Smooth muscle cell of the brain vasculature (primary cell): ENCODE measurements around the gene DNAH7.

ENCODE experiments used
- DNase-seq: peaks from one replicate; pipeline ENCODE4 v3.0.0-alpha.2; 2012; ENCODE audit warnings: low read depth, low spot score

The DNAH7 gene

GRCh38 chr2:195863121-195863520 is 205.5 kb downstream of the DNAH7 start:
- no peak for DNase-seq

DNA sequence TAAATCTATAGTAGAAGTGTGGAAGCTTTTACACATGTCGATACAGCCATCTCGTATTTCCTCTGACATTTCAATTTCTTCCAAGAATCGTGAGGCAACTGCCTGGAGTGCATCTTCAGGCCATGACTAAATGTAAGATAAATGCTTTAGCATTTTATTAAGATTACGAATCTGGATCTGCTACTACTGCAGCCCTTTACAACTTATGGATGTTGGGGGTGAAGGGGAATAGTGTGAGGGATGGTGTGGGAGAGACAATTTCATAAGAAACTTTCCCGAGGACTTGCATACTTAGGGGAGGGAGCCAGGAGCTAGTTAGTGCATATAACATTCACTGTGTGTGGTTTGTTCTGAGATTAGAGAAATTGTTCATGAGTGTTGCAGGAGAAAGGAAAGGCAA is 206.8 kb downstream of the DNAH7 start:
- no peak for DNase-seq

- no peak for DNase-seq
These were observed 209.1 kb downstream of the DNAH7 start for GRCh38 chr2:195859513-195859912.

GRCh38 chr2:195857132-195857531 is 211.5 kb downstream of the DNAH7 start:
- DNase-seq: no peak

DNA sequence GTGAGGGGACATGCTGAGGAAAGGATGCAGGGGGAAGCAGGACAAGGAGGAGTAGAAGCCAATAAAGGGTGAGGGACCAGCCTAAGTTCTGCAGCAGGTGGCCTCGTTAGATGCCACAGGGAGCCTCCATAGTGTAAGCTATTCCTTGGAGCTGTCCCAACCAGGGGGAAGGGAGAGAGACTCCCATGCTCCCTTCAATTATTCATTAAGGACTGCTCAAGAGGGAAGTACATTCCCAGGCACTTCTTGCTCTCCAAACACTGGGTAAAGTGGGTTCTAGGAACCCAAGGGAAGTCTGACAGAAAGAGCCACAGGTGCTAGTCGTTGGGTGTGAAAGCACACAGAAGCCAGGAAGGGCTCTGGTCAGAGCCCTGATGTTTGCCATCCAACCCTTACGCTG is 217.9 kb downstream of the DNAH7 start:
- no peak for DNase-seq

DNA sequence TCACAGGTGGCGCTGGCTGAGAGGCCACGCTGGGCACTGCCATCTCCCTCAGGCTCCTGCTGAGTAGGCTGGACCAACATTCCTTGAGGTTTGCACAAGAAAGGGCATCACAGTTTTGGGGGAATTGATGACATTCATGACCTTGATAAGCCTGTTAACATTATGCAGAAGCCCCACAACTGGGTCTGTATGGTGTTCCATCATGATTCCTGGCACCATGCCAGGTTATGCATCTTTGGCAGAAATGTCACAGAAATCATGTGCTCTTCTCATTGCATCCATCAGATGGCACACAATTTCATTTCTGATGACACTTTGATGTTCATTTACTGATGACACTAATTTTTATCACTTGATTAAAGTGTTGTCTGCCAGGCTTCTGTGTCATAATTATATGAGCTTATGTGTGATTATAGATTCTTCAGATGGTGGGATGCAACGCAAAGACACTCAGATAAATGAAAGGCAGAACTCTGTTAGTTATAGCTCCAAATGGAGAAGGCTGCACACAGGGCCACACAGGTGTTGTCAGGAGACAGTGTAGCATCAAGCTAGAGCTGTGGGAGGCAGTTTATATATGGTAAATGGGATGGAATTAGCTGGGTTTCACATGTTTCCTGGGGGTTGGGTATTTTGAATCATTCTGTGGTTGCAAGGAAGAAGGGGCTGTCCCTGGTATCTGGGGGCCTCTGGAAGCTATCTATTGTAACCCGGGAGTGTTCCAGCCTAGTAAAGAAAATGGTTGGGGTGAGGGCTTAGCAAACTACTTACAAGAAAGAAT is 220.3 kb downstream of the DNAH7 start:
- no peak for DNase-seq

- DNase-seq: no peak
These were observed 225.7 kb downstream of the DNAH7 start for GRCh38 chr2:195842932-195843331.

- DNase-seq: no peak
These were observed 230.6 kb downstream of the DNAH7 start for GRCh38 chr2:195838002-195838401.

GRCh38 chr2:195836002-195836401 is 232.6 kb downstream of the DNAH7 start:
- no peak for DNase-seq

- no peak for DNase-seq
These were observed 233.8 kb downstream of the DNAH7 start for GRCh38 chr2:195834836-195835235.

DNA sequence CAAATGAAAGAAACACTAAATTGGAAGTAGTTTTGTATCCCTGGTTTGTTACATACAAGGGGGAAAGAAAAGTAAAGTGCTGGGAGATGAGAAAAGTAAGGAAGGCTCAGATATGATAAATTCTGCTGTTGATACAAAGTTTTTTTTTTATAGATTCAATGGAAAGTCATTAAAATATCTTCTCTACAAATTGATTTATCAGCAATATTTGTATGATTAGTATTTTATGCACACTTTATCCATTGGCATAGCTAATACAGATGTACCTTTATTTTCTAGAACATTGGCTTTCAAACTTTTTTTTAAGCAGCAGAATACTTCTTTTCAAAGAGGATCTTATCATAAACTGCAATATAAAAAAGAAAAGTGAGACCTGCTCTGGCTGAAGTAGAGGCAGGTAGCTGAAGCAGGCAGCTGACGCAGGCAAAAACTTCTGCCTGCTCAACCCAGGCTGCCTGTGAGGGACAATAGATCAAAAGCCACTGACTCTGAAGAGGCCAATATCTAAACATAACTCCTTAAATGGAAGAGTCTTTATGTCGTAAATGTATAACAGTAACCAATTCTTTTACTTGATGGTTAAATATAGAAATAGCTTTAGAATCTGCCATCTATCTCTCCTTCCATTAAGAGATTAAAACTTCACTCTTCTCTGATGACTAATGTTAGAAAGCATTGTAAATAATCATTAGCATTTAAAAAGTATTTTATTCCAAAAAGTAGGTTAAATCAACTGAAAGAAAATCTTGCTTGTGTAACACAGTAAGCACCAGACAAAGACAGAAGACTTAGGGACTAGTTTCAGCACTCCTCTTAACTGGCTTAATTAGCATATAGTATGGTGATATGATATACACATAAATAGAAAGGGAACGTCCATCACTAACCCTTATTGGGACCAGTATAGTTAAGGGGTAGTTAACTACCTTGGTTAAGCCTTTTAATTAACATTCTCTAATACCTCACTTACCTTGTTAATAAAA is 237.4 kb downstream of the DNAH7 start:
- no peak for DNase-seq

- DNase-seq: no peak
These were observed 244.2 kb downstream of the DNAH7 start for GRCh38 chr2:195824478-195824877.

GRCh38 chr2:195823206-195823605 is 245.4 kb downstream of the DNAH7 start:
- no peak for DNase-seq

GRCh38 chr2:195821566-195821932 is 247.1 kb downstream of the DNAH7 start:
- no peak for DNase-seq

DNA sequence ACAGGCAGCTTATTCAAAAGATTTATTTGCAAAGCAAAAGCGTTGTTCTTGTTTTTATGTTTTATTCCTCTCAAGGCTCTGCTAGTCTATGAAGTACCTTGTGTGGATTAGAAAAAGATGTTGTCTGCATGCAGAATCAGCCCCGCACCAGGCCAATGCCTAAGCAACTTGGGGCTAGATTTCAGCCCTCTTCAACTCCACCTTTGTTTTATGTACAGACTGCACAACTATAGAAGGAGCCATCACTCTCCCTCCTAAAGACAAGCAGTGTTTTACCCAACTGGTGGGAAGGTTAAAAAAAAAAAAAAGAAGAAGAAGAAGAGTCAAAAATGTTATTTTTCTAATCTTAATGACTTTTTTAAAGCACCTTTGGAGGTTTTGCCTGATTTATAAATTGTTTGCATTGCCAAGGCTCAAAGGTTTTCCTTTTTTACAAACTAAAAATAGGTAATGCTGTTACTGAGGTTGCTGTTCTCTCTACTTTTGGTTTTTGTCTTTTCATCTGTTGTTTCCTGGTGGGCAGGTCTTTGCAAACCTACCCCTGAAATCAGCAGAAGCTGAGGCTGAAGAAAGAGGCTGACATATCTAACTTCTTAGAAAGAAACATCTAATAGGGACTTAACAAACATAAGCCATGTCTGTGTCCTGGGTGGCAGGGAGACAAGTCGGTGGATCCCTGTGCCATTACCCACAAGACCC is 247.6 kb downstream of the DNAH7 start:
- DNase-seq: no peak

DNA sequence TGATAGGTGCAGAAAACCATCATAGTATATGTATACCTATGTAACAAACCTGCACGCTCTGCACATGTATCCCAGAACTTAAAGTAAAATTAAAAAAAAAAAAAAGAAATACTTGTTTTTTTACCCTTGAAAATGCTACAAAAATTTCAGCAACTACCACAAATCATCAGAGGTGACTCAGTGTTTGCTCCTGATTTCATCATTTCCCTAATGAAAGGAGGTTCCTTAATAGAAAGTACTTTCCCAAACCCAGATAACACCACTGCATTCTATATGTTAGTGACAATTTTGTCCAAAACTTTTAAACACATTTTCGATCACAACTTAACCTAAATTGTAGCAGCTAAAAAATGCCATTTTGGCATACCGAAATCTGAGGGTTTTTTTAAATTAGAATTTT is 248.3 kb downstream of the DNAH7 start:
- no peak for DNase-seq

DNA sequence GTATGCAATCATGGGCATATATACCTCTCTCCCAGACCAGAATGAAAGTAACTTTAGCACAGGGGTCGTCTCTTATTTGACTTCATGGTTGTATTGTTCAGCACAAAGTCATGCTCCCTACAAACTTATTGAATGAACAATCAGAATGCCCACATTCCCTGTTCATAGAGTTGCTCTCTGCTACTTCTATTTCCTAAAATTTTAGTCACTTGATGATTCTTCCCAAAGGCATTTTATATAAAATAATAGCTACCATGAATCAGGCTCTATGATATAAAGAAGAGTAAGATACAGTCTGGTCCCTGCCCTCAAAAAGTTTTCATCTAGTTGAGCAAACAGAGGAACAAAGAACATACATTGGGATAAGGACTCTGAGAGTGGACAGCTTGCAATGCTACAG is 249.4 kb downstream of the DNAH7 start:
- DNase-seq: no peak

GRCh38 chr2:195818526-195818925 is 250.1 kb downstream of the DNAH7 start:
- peak; percentile 7 for DNase-seq

GRCh38 chr2:195818106-195818505 is 250.5 kb downstream of the DNAH7 start:
- no peak for DNase-seq

DNA sequence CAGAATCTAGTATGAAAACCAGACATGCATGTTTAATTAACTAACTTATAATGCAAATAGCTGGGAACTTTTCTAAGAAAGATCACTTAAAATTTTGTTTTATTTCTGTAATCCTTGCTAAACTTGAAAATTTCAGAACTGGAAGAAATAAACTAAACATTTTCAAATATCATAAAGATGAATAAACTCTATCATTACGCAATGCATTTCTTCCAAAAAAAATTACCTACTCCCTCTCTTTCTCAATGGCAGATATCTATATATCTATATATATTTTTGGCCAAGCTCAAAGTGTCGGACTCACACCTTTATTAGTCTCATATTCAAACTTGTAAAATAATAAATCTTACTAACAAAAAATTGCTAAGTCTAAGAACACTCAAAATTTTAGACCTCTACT is 253.6 kb downstream of the DNAH7 start:
- DNase-seq: no peak

DNA sequence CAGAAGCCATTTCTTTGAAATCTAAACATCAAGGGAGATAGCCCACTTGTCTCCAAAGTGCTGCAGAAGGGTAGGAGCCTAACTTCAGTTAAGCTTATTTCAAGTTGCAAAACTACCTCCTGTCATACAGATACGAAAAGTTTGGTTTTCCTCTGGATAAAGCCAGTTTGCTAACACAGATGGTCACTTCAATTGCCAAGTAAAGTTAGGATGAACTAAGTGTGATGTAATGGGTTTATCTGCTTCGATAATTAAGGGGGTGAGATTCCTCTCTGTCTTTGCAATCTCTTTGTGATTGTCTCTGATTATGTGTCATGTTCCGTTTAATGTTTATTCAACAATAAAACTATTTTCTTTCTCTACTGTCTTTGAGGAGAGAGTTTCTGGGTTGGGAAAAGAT is 255.2 kb downstream of the DNAH7 start:
- no peak for DNase-seq
